Activated CD4-positive, alpha-beta T cell treated with anti-CD3 and anti-CD28 coated beads for 24 hours (primary cell): Measurements from ENCODE around the gene GCFC2.
"Not testable (repeated sequence)": the region's sequence is repeated elsewhere in the genome, so short reads cannot be mapped to it uniquely, and the experiment has no call there.

Source experiments
- DNase-seq, 2 donors: peaks; one replicate each; pipeline ENCODE4 v3.0.0-alpha.2; 2020; ENCODE audit warnings: low read depth in 2 of 2

GCFC2 gene

GRCh38 chr2:75680402-75680801 lies 30.3 kb downstream of the GCFC2 start:
- DNase-seq = no peak

GRCh38 chr2:75679556-75679955 lies 31.2 kb downstream of the GCFC2 start:
- DNase-seq = no peak

- DNase-seq = no peak
Measured at GRCh38 chr2:75676464-75676863, 34.3 kb downstream of the GCFC2 start.

GRCh38 chr2:75675908-75676307 lies 34.8 kb downstream of the GCFC2 start:
- DNase-seq = no peak

GRCh38 chr2:75675423-75675822 lies 35.3 kb downstream of the GCFC2 start:
- DNase-seq = not testable (repeated sequence)

GRCh38 chr2:75667884-75668283 lies 42.8 kb downstream of the GCFC2 start:
- no peak for DNase-seq

GRCh38 chr2:75666911-75667310 lies 43.8 kb downstream of the GCFC2 start:
- no peak for DNase-seq

GRCh38 chr2:75657798-75658197 lies 52.9 kb downstream of the GCFC2 start:
- no peak for DNase-seq

GRCh38 chr2:75656563-75656962 lies 54.2 kb downstream of the GCFC2 start:
- DNase-seq = no peak

- no peak for DNase-seq
Measured at GRCh38 chr2:75655861-75656260, 54.9 kb downstream of the GCFC2 start.

GRCh38 chr2:75654012-75654411 lies 56.7 kb downstream of the GCFC2 start:
- DNase-seq = no peak

GRCh38 chr2:75647771-75648170 lies 62.9 kb downstream of the GCFC2 start:
- no peak for DNase-seq

GRCh38 chr2:75646583-75647425 lies 63.9 kb downstream of the GCFC2 start, which contains the start of gene MRPL19:
Gene MRPL19, plus strand, starts transcription at chr2:75646783. Its CDS starts 25 bp downstream, at chr2:75646808.
- peak; percentile 47 to 63 for DNase-seq

- DNase-seq = no peak
Measured at GRCh38 chr2:75646090-75646582, 64.6 kb downstream of the GCFC2 start.

- no peak for DNase-seq
Measured at GRCh38 chr2:75645643-75646042, 65.1 kb downstream of the GCFC2 start.

- DNase-seq = no peak
Measured at GRCh38 chr2:75643980-75644379, 66.7 kb downstream of the GCFC2 start.

- DNase-seq = no peak
Measured at GRCh38 chr2:75641587-75641986, 69.1 kb downstream of the GCFC2 start.

GRCh38 chr2:75640621-75641121 lies 70.0 kb downstream of the GCFC2 start:
- peak; percentile 24 to 53 for DNase-seq

GRCh38 chr2:75637568-75637967 lies 73.1 kb downstream of the GCFC2 start:
- DNase-seq = no peak

- no peak for DNase-seq
Measured at GRCh38 chr2:75634945-75635344, 75.8 kb downstream of the GCFC2 start.

GRCh38 chr2:75633620-75634019 lies 77.1 kb downstream of the GCFC2 start:
- no peak for DNase-seq

GRCh38 chr2:75632813-75633212 lies 77.9 kb downstream of the GCFC2 start:
- DNase-seq = no peak

- no peak for DNase-seq
Measured at GRCh38 chr2:75632091-75632701, 78.5 kb downstream of the GCFC2 start.
